Measurements from ENCODE around the gene UGT2B28. TPM values are rescaled to one million over a fixed set of nuclear protein-coding genes. Genes with fewer than 3 reads are reported as not detected.
"Not testable (repeated sequence)": the region's sequence is repeated elsewhere in the genome, so short reads cannot be mapped to it uniquely, and the experiment has no call there.

Gene UGT2B28
- total and polyA plus RNA-seq, 4 donors, result not detected

- WGBS, result 48% methylated on average over 3 of the region's 3 CpGs
- not testable (repeated sequence) for DNase-seq (ENCODE audit: low spot score); H3K4me3 ChIP-seq (ENCODE audit: low read depth in 1 of 3, low read length in 3 of 3); H3K27ac ChIP-seq (ENCODE audit: low read depth in 1 of 2, low read length in 2 of 2); H3K4me1 ChIP-seq (ENCODE audit: control insufficient read depth in 4 of 4, insufficient read depth in 4 of 4, low read length in 3 of 4); H3K27me3 ChIP-seq (ENCODE audit: control insufficient read depth in 4 of 4, insufficient read depth in 4 of 4, low read length in 3 of 4); H3K9ac ChIP-seq (ENCODE audit: low read depth in 1 of 2, low read length in 2 of 2); H3K9me3 ChIP-seq (ENCODE audit: control insufficient read depth in 4 of 4, low read length in 3 of 4); H3K36me3 ChIP-seq (ENCODE audit: control insufficient read depth in 4 of 4, insufficient read depth in 3 of 4, low read depth in 1 of 4, low read length in 3 of 4)
- TF ChIP-seq JUND (IDR thresholded peaks at IDR 0.05), result peak in 1 of 2 donors; percentile 19
These were observed 39.5 kb upstream of the UGT2B28 start for GRCh38 chr4:69240787-69241186.

- not testable (repeated sequence) for H3K27me3 ChIP-seq (ENCODE audit: control insufficient read depth in 4 of 4, insufficient read depth in 4 of 4, low read length in 3 of 4); H3K4me3 ChIP-seq (ENCODE audit: low read depth in 1 of 3, low read length in 3 of 3); H3K9me3 ChIP-seq (ENCODE audit: control insufficient read depth in 4 of 4, low read length in 3 of 4); DNase-seq (ENCODE audit: low spot score); H3K27ac ChIP-seq (ENCODE audit: low read depth in 1 of 2, low read length in 2 of 2); H3K4me1 ChIP-seq (ENCODE audit: control insufficient read depth in 4 of 4, insufficient read depth in 4 of 4, low read length in 3 of 4); H3K36me3 ChIP-seq (ENCODE audit: control insufficient read depth in 4 of 4, insufficient read depth in 3 of 4, low read depth in 1 of 4, low read length in 3 of 4); H3K9ac ChIP-seq (ENCODE audit: low read depth in 1 of 2, low read length in 2 of 2)
- 81% methylated on average over 2 of the region's 2 CpGs for WGBS
These were observed 38.5 kb upstream of the UGT2B28 start for GRCh38 chr4:69241746-69242145.

GRCh38 chr4:69242562-69243240, 37.6 kb upstream of the UGT2B28 start:
- not testable (repeated sequence) for H3K9me3 ChIP-seq (ENCODE audit: control insufficient read depth in 4 of 4, low read length in 3 of 4); H3K36me3 ChIP-seq (ENCODE audit: control insufficient read depth in 4 of 4, insufficient read depth in 3 of 4, low read depth in 1 of 4, low read length in 3 of 4); H3K4me1 ChIP-seq (ENCODE audit: control insufficient read depth in 4 of 4, insufficient read depth in 4 of 4, low read length in 3 of 4); DNase-seq (ENCODE audit: low spot score); H3K27ac ChIP-seq (ENCODE audit: low read depth in 1 of 2, low read length in 2 of 2); H3K9ac ChIP-seq (ENCODE audit: low read depth in 1 of 2, low read length in 2 of 2); H3K4me3 ChIP-seq (ENCODE audit: low read depth in 1 of 3, low read length in 3 of 3); H3K27me3 ChIP-seq (ENCODE audit: control insufficient read depth in 4 of 4, insufficient read depth in 4 of 4, low read length in 3 of 4)
- 87% methylated on average over 3 of the region's 3 CpGs for WGBS

GRCh38 chr4:69250884-69251283, 29.4 kb upstream of the UGT2B28 start:
- not testable (repeated sequence) for H3K9ac ChIP-seq (ENCODE audit: low read depth in 1 of 2, low read length in 2 of 2); H3K27me3 ChIP-seq (ENCODE audit: control insufficient read depth in 4 of 4, insufficient read depth in 4 of 4, low read length in 3 of 4); H3K36me3 ChIP-seq (ENCODE audit: control insufficient read depth in 4 of 4, insufficient read depth in 3 of 4, low read depth in 1 of 4, low read length in 3 of 4); H3K4me1 ChIP-seq (ENCODE audit: control insufficient read depth in 4 of 4, insufficient read depth in 4 of 4, low read length in 3 of 4); H3K4me3 ChIP-seq (ENCODE audit: low read depth in 1 of 3, low read length in 3 of 3); DNase-seq (ENCODE audit: low spot score); H3K27ac ChIP-seq (ENCODE audit: low read depth in 1 of 2, low read length in 2 of 2); H3K9me3 ChIP-seq (ENCODE audit: control insufficient read depth in 4 of 4, low read length in 3 of 4)
- WGBS, result 88% methylated on average over 2 of the region's 2 CpGs

GRCh38 chr4:69253147-69253772, 27.0 kb upstream of the UGT2B28 start:
- not testable (repeated sequence) for H3K4me3 ChIP-seq (ENCODE audit: low read depth in 1 of 3, low read length in 3 of 3); H3K9me3 ChIP-seq (ENCODE audit: control insufficient read depth in 4 of 4, low read length in 3 of 4); DNase-seq (ENCODE audit: low spot score); H3K4me1 ChIP-seq (ENCODE audit: control insufficient read depth in 4 of 4, insufficient read depth in 4 of 4, low read length in 3 of 4); H3K9ac ChIP-seq (ENCODE audit: low read depth in 1 of 2, low read length in 2 of 2); H3K27me3 ChIP-seq (ENCODE audit: control insufficient read depth in 4 of 4, insufficient read depth in 4 of 4, low read length in 3 of 4); H3K36me3 ChIP-seq (ENCODE audit: control insufficient read depth in 4 of 4, insufficient read depth in 3 of 4, low read depth in 1 of 4, low read length in 3 of 4); H3K27ac ChIP-seq (ENCODE audit: low read depth in 1 of 2, low read length in 2 of 2)
- WGBS, result 88% methylated on average over 3 of the region's 3 CpGs

GRCh38 chr4:69268612-69269011, 11.7 kb upstream of the UGT2B28 start:
- not testable (repeated sequence) for H3K27me3 ChIP-seq (ENCODE audit: control insufficient read depth in 4 of 4, insufficient read depth in 4 of 4, low read length in 3 of 4); H3K9ac ChIP-seq (ENCODE audit: low read depth in 1 of 2, low read length in 2 of 2); H3K4me3 ChIP-seq (ENCODE audit: low read depth in 1 of 3, low read length in 3 of 3); H3K4me1 ChIP-seq (ENCODE audit: control insufficient read depth in 4 of 4, insufficient read depth in 4 of 4, low read length in 3 of 4); H3K27ac ChIP-seq (ENCODE audit: low read depth in 1 of 2, low read length in 2 of 2); H3K36me3 ChIP-seq (ENCODE audit: control insufficient read depth in 4 of 4, insufficient read depth in 3 of 4, low read depth in 1 of 4, low read length in 3 of 4); DNase-seq (ENCODE audit: low spot score); H3K9me3 ChIP-seq (ENCODE audit: control insufficient read depth in 4 of 4, low read length in 3 of 4)
- WGBS, result 93% methylated on average over 7 of the region's 7 CpGs

GRCh38 chr4:69296356-69296755, 16.1 kb downstream of the UGT2B28 start:
- not testable (repeated sequence) for H3K27me3 ChIP-seq (ENCODE audit: control insufficient read depth in 4 of 4, insufficient read depth in 4 of 4, low read length in 3 of 4); H3K9ac ChIP-seq (ENCODE audit: low read depth in 1 of 2, low read length in 2 of 2); DNase-seq (ENCODE audit: low spot score); H3K27ac ChIP-seq (ENCODE audit: low read depth in 1 of 2, low read length in 2 of 2); H3K9me3 ChIP-seq (ENCODE audit: control insufficient read depth in 4 of 4, low read length in 3 of 4); H3K36me3 ChIP-seq (ENCODE audit: control insufficient read depth in 4 of 4, insufficient read depth in 3 of 4, low read depth in 1 of 4, low read length in 3 of 4); H3K4me3 ChIP-seq (ENCODE audit: low read depth in 1 of 3, low read length in 3 of 3); H3K4me1 ChIP-seq (ENCODE audit: control insufficient read depth in 4 of 4, insufficient read depth in 4 of 4, low read length in 3 of 4)
- 84% methylated on average over 4 of the region's 4 CpGs for WGBS

- WGBS, result 84% methylated on average over 5 of the region's 5 CpGs
- not testable (repeated sequence) for DNase-seq (ENCODE audit: low spot score); H3K36me3 ChIP-seq (ENCODE audit: control insufficient read depth in 4 of 4, insufficient read depth in 3 of 4, low read depth in 1 of 4, low read length in 3 of 4); H3K27ac ChIP-seq (ENCODE audit: low read depth in 1 of 2, low read length in 2 of 2); H3K9ac ChIP-seq (ENCODE audit: low read depth in 1 of 2, low read length in 2 of 2); H3K9me3 ChIP-seq (ENCODE audit: control insufficient read depth in 4 of 4, low read length in 3 of 4); H3K27me3 ChIP-seq (ENCODE audit: control insufficient read depth in 4 of 4, insufficient read depth in 4 of 4, low read length in 3 of 4); H3K4me1 ChIP-seq (ENCODE audit: control insufficient read depth in 4 of 4, insufficient read depth in 4 of 4, low read length in 3 of 4); H3K4me3 ChIP-seq (ENCODE audit: low read depth in 1 of 3, low read length in 3 of 3)
These were observed 28.3 kb downstream of the UGT2B28 start for GRCh38 chr4:69308426-69309033.

All from liver (tissue), 9 donors.